ENCODE measurements around the gene ANP32B.

The ANP32B gene

DNA sequence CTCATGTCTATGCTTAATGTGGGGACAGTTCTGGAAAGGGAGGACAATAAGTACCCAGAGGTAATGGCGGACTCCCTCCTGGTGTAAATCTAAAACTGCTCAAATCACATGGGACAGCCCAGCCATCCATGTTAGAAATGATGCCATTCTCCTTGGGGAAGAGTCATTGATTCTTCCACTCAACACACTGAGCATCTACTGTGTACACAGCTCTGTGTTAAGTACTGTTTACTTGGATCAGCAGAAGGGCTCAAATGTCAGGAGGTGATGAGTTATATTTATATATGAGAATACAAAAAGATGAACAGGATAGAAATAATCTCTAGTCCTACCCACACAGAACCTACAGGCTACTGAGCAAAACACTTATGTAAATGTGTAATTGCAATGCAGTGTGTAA lies 41.6 kb downstream of the ANP32B start:
- DNase-seq (ENCODE audit: low read depth): no peak

DNA sequence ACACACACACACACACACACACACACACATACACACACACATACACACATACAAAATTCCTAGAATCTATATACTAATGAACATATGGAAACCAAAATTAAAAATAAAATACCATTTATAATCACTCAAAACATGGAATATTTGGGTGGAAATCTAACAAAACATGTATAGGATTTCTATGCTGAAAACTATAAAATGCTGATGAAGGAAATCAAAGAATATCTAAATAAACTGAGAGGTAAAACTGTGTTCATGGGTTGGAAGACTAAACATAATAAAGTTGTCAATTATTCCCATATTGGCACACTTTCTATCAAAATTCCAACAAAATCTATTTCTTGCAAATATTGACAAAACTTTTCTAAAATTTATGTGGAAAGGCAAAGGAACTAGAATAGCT lies 48.0 kb downstream of the ANP32B start:
- no peak for DNase-seq (ENCODE audit: low read depth)

DNA sequence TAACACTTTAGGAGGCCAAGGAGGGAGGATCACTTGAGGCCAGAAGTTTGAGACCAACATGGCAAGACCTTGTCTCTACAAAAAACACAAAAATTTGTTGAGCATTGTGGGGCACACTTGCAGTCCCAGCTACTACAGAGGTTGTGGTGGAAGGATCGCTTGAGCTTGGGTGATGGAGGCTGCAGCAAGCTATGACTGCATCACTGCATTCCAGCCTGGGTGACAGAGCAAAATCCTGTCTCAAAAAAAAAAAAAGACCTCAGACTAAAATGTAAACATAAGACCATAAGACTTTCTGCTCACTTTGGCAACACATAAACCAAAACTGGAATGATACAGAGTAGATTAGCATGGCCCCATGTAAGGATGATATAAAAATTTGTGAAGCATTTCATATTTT lies 48.8 kb downstream of the ANP32B start:
- no peak for DNase-seq (ENCODE audit: low read depth)

DNA sequence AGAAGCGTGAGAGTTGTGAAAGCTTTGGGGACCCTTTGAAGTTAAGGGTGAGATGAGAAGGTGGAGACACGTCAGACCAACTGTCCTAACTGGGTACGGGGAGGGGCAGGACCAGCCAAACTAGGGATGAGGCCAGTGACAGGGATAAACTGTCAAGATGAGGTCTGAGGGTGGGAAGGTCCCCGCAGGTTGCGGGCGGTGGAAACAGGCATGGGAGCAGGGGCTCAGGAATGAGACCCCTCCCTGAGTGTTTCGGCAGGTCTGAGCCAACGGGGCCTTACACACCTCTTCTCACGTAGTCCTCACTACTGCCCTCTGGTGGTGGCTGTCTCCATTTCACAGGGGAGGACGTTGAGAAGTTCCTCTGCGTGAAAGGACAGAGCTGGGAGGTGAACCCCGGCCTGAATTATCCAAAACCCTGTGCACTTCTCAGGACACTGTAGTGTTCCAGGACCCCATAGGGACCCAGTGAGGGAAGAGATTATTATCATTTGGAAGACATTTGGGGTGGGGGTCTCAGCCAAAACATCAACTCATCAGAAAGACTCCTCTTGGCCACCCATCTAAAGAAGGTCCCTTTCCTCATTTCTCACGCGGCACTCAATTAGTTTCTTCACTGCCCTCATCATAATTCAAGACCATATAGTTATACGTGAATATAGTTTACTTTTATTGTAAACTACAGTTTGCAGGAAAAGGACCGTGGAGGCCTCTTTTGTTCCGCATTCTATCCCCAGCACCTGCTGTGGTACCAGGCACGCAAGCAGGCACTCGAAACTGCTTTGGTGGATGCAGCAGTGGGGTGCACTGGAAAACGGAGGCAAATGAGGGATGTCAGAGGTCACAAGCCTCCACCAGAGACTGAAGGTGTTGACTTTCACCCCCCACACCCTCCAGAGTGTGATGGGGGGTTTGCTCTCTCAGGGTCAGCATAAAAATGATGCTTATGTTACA lies 51.7 kb downstream of the ANP32B start:
- peak; percentile 82 for DNase-seq (ENCODE audit: low read depth)

DNA sequence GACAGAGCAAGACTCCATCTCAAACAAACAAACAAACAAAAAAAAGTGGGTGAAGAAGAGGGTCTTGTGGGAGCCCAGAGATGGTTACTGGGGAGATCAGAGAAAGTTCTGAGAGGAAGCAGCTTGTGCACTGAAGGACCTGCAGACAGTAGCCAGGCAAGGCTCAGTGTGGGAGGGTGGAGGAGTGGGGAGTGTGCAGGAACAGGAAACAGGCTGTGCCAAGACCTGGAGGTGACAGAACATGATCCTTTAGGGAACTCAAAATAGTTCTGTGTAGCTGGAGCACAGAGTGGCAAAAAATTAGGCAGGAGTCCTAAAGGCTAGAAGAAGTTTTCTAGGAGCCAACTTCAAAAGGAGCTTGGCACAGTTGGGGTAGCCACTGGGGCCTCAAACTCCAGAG lies 54.2 kb downstream of the ANP32B start:
- DNase-seq (ENCODE audit: low read depth): no peak

DNA sequence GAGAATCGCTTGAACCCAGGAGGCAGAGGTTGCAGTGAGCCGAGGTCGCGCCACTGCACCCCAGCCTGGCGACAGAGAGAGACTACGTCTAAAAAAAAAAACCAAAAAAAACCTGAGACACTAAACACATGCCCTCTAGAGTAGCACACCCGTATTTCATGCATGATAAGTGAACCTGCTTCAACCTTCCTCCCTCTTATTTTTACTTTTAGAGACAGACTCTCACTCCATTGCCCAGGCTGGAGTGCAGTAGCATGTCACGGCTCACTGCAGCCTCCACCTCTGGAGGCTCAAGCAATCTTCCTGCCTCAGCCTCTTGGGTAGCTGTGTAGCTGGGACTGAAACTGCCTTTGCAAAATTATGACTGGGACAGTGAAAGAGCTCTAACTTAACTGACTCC lies 55.8 kb downstream of the ANP32B start:
- no peak for DNase-seq (ENCODE audit: low read depth)

DNA sequence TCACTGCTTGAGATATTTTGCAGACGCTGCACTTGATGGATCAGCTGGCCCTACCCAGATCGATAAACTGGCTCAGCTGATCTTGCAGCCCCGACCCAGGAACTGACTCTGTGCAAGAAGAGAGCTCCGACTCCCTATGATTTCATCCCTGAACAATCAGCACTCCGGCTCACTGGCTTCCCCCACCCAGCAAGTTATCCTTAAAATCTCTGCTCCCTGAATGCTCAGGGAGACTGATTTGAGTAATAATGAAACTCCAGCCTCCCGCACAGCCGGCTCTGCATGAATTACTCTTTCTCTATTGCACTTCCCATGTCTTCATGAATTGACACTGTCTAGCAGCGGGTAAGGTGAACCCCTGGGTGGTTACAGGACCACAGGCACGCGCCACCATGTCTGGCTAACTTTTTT lies 56.5 kb downstream of the ANP32B start:
- no peak for DNase-seq (ENCODE audit: low read depth)

DNA sequence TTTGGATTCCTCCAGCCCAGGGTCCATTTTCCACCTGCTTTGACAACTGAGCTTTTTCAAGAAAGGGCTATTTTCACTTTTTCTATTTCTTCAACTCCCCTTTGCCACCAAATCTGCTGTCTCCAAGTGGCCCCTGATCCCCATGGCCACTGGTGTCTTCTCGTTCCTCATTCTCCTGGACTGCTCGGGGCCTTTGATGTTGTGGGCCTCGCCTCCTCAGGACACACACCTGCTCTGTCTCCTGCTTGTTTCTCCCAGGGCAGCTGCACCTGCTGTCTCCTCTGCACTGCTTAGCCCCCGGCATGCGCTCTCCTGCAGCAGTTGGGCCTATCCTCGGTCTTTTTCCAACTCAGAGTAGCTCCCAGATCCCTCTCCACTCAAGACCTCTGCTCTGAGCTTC lies 57.1 kb downstream of the ANP32B start:
- DNase-seq (ENCODE audit: low read depth): no peak

DNA sequence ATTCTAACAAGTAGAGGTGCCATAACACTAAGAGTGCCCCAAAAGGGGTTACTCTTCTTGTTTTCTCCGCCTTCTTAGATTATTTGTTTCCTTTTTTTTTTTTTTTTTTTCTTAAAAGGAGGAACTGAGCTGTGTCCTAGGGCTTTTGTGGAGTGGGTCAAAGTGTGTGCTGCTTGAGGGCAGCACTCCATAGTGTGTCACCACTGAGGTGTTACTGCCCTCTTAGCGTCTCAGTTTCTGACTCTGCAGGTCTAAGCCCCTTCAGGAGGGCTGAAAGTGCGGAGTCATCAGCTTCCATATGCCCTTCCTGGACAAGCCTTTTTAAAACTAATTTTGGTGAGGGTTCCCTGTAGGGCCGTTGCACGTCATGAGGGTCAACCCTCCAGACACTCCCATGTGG lies 60.8 kb downstream of the ANP32B start:
- DNase-seq (ENCODE audit: low read depth): no peak

DNA sequence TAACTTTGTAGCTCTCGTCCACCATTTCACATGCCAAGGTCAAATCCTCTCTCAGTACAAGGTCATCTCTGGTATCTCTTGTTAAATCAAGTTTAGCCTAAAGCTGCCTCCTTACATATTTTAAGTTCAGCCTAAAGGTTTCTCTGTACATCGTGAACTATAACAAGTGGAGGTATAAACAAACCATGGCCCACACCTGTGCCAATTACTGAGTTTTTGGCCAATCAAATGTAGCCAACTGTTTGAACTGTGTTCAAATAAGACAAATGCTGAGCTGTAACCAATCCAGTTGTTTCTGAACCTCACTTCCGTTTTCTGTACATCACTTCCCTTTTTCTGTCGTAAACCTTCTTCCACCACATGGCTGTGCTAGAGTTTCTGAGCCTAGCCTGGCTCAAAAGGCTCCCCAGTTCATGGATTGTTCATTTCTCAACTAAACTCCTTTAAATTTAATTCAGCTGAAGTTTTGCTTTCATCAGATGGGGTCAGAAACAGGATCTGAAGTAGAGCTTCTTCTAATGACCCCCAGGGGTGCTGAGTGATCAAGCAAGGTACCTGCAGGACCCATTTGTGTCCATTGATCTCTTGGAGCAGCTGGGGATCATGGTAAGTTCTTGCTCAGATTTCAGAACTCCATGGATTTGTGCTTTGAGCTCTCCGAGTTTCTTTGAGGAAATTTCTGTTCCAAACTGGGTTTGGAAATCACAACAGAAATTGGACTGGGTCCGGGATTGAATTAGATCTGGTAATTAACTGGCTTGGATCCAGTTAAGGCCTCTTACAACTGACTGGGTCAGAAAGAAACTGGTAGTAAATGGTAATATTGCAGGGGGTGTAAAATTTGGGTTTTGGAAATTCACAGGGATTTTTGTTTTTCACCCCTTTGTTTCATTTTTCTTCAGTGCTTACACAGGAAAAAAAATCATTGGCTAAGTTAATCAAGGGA lies 62.4 kb downstream of the ANP32B start:
- peak; percentile 17 for DNase-seq (ENCODE audit: low read depth)

DNA sequence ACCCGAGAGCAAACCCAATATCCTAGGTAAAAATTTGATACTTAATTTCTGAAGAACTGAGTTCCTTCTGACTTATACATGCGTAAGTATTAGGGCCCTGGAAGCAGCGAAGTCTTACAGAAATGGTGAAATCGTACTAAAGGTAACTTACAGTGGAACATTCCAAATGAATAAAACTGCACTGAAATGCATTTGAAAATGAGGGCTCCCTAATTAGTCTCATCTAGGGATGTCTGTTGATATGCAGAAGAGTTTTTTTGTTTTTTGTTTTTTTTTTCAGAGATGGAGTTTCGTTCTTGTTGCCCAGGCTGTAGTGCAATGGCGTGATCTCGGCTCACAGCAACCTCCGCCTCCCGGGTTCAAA lies 63.0 kb downstream of the ANP32B start:
- no peak for DNase-seq (ENCODE audit: low read depth)

DNA sequence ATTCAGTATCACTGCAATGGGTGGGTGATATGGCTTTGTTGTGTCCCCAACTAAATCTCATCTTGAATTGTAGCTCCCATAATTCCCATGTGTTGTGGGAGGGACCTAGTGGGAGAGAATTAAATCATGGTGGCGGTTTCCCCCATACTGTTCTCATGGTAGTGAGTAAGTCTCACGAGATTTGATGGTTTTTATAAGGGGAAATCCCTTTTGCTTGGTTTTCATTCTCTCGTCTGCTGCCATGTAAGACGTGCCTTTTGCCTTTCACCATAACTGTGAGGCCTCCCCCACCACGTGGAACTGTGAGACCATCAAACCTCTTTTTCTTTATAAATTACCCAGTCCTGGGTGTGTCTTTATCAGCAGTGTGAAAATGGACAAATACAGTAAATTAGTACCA lies 63.9 kb downstream of the ANP32B start:
- DNase-seq (ENCODE audit: low read depth): no peak

DNA sequence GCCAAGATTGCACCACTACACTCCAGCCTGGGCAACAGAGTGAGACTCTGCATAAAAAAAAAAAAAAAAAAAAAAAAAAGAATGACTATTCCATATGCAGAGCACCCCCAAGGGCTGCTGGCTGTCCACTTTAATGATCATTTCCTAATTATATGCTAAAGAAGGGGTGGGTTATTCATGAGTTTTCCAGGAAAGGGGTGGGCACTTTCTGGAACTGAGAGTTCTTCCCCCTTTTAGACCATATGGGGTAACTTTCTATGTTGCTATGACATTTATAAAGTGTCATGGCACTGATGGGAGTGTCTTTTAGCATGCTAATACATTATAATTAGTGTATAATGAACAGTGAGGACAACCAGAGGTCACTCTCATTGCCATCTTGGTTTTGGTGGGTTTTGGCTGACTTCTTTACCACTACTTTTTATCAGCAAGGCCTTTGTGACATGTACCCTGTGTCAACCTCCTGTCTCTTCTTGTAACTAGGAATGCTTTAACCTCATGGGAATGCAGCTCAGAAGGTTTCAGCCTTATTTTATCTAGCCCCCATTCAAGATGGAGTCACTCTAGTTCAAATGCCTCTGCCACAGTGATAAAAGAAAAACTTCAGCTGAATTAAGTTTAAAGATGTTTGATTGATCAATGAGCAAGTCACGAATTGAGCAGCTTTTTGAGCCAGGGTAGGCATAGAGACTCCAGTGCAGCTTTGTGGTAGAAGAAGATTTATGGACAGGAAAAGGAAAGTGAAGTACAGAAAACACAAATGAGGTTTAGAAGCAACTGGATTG lies 66.3 kb downstream of the ANP32B start:
- DNase-seq (ENCODE audit: low read depth): no peak

DNA sequence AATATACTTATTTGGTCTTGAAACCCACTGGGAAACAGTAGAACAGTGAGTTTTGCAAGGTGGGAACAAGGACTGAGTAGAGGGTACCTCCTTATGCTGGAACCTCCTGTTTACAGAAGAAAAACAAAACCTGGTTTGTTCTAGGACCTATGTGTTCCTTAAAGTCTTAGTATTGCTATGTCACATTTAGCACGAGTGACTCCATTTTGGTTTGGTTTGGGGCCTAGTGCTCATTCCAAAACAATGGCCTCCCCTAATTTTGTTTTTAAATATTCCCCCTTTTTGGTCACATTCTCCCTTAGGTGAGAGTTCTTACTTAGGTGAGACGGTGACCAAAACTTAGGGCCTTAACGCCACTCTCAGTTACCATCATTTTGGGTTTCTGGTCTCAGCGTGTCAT lies 67.2 kb downstream of the ANP32B start:
- no peak for DNase-seq (ENCODE audit: low read depth)

DNA sequence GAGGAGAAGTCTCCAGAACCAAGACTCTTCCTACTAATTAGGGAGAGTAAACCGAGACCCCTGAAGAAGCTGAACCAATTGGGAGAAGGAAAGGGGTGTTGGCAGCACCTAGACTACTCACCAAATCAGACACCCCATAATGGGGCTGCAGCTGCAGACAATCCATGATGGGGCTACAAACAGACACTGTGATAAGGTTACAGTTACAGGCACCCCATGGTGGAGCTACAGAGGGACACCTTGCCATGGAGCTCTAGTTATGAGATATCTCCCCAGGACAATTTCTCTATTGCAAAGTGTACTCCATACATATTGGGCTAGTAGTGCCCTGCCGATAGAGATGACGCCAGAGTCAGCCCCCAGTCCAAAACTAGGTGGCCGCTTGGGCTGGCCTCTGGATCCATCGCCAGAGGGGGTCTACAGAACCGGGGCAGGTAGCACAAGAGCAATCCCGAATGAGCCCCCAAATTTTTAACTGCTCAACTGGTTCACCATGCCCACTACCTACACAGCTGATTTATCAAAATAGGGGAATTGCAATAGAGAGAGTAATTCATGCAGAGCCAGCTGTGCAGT lies 71.3 kb downstream of the ANP32B start:
- no peak for DNase-seq (ENCODE audit: low read depth)

DNA sequence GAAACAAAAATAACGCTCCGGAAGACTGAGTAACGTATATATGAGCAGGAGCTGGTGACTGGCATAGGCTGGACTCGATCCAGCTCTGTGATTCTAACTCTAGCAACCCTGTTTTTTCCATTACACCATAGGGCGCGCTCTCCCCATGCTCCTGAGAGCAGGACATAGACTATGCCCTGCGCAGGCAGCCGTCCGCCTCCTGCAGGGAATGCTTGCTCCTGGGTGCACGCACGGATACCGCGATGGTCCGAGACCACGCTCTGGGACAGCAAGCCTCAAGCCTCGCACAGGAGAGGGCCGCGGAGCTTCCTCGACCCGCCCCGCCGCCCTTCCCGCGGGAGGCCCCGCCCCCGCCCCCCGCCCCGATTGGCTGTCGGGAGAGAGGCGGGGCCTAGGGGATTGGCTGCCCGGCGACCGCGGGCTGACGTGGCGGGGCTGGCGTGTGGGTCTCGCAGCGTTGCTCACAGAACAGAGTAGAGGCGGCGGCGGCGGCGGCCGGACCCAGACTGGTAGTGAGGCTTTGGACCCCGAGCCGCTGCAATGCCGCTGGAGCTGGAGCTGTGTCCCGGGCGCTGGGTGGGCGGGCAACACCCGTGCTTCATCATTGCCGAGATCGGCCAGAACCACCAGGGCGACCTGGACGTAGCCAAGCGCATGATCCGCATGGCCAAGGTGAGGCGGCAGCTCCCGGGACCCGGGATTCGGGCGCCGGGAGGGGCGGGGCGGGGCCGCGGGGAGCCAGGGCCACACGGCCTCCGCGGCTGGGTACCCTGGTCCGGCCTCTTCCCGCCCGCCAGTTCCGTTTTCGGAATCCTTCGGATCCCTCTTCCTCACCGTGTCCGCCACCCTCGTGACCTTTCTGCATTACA lies 73.4 kb downstream of the ANP32B start, which contains the start of gene NANS:
Gene NANS (plus strand): TSS at position 464 of the 869 bp plus-strand sequence. CDS start 77 bp downstream, at position 541.
- DNase-seq (ENCODE audit: low read depth): peak; percentile 87

DNA sequence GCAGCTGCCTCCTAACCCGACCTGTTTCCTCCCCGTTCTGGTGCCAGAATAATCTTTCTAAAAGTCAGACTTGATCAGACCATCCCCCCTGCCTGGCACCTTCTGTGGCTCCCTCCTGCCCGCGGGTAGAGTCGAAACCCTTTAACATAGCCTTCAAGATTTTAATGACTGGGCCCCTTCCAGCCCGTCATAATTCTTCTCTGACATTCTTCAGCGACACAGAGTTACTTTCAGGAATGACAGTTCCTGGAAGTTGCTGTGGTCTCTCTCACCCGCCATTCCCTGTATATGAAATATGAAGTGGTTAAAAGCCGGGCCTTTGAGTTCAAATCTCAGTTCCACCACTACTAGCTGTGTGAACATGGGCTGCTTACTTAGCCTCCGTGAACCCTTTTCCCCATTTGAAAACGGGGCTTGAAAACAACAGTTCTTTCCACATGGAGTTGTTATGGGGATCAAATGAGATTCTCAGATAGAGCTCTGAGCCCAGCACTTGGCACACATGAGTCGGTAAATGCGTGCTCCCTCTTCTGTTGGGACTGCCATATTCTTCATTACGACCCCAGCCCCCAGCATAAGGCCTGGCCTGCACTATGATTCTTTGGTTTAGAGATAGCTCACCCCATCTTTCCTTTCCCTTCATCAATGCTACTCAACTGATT lies 74.1 kb downstream of the ANP32B start:
- DNase-seq (ENCODE audit: low read depth): no peak

DNA sequence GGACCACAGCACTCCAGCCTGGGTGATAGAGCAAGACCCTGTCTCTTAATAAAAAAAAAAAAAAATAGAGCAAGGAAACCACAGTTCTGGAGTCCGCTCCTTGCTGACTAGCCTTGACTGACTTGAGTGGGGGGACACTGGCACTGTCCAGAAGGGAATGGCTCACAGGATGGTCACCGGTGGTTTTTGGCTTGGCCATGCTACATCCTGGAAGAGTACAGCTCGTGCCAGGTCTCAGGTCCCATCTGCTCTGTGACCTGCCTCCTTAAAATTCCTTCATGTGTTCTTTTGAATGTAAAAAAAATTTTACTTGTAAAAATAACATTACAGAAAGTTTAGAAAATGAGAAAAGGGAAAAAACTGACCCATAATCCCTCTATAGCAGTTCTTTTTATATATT lies 79.0 kb downstream of the ANP32B start:
- DNase-seq (ENCODE audit: low read depth): no peak

DNA sequence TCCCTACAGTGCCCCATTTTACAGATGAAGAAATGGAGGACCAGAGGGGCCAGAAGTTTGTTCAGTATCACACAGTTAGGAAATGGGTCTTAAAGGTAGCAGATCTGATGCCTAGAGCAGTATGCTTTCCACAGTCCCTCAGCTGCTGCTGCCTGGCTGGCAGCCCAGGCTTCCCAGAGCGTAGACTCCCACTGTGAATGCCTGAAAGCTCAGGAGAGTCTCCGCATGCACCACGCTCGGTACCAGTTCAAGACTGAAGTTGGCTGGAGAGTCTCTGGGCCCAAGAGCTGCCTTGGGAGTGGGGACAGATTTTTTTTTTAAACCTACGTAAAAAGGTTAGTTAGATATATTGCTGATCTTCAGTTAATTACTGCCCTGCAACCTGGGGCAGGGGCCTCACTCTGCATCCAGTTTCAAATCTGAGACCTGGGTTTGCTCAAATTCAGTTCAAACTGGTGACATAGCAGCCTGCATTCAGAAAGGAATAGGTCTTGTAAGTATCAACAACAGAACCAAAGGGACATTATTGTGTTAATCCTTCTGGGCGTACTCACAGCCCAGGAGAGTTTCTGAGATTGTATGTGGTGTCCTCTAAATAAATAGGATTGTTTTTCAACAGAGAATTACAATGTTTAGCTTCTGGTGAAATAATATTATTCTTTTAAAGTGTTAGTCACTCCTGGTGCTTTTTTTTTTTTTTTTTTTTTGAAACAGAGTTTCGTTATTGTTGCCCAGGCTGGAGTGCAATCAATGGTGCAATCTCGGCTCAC lies 81.7 kb downstream of the ANP32B start:
- no peak for DNase-seq (ENCODE audit: low read depth)

Data from activated T-cell treated with anti-CD3 and anti-CD28 coated beads for 24 hours (primary cell).